ENCODE data around the gene SLC30A10.

The SLC30A10 gene

GRCh38 chr1:219927956-219928790 lies at the start of gene SLC30A10:
Gene SLC30A10 (minus strand): TSS chr1:219928557. CDS start chr1:219928440, 117 bp downstream.
- no peak for TF ChIP-seq CTCF (IDR thresholded peaks at IDR 0.05)
- intact Hi-C loops (cut with DNase I; ENCODE audit: low total_unique reads): no loop called here
- Histone ChIP-seq H3K9me3 (no peaks in the 10 kb centered on the region), H3K4me3 (peak within 1 kb of the TSS; percentile 25 to 46), H3K27me3 (peaks cover 0 to 28% of the 10 kb centered on the region in 2 donors), H3K36me3 (no peaks in the 10 kb centered on the region), H3K27ac (no peak within 1 kb of the TSS), H3K4me1 (peaks cover 0 to 12% (median 12%) of the 10 kb centered on the region in 4 donors)
- DNase-seq: no peak

- H3K9me3 ChIP-seq: no peaks in the 10 kb centered on the region
- H3K36me3 ChIP-seq: peaks cover 62 to 84% (median 65%) of the 10 kb centered on the region in 3 donors
- intact Hi-C loops (cut with DNase I; ENCODE audit: low total_unique reads): no loop called here
- no peak overlapping the region for H3K4me3 ChIP-seq
- no peak for DNase-seq
- H3K27ac ChIP-seq: no peak overlapping the region
- no peaks in the 10 kb centered on the region for H3K27me3 ChIP-seq
- H3K4me1 ChIP-seq: no peaks in the 10 kb centered on the region
- TF ChIP-seq CTCF (IDR thresholded peaks at IDR 0.05): no peak
Observed at GRCh38 chr1:219973213-219973612, 44.9 kb upstream of the SLC30A10 start.

DNA sequence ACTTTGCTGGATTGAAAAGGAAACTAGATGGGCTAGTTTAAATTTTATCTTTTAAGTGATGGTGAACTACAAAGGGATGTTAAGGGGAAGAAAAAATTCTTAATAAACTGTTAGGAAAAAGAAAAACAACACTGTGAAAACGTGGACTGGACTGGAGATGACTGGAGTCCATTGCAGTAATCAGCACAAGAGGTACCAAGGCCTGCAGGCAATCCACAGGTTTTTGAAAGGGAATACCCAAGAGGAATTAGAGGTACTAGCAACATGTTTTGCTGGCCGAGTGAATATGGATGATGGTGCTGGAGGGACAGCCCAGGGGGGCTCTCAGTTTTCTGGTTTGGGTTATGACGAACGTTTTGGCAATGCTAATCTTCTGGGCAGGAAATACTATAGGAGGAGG lies 39.0 kb upstream of the SLC30A10 start:
- no peak overlapping the region for H3K27ac ChIP-seq
- no peaks in the 10 kb centered on the region for H3K4me1 ChIP-seq
- no peak for DNase-seq
- H3K4me3 ChIP-seq: no peak overlapping the region
- H3K36me3 ChIP-seq: peaks cover 38 to 48% (median 47%) of the 10 kb centered on the region in 3 donors
- no peak for TF ChIP-seq CTCF (IDR thresholded peaks at IDR 0.05)
- intact Hi-C loops (cut with DNase I; ENCODE audit: low total_unique reads): no loop called here
- H3K9me3 ChIP-seq: no peaks in the 10 kb centered on the region
- no peaks in the 10 kb centered on the region for H3K27me3 ChIP-seq

DNA sequence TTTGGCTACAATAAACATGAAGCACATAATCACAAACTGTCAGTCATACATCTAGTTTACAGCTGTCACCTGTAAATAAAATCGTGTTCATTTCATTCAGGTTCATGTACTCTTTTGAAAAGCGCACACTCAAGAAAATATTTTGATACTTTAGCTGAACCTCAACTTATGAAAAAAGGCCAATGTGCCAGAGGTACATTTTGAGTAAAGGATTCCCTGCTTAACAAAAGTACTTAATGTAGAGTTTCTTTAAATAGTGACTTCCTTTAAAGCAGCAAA lies 37.7 kb upstream of the SLC30A10 start:
- intact Hi-C loops (cut with DNase I; ENCODE audit: low total_unique reads): no loop called here
- no peaks in the 10 kb centered on the region for H3K4me1 ChIP-seq
- H3K27ac ChIP-seq: no peak overlapping the region

GRCh38 chr1:219965285-219966070 lies 37.1 kb upstream of the SLC30A10 start:
- H3K36me3 ChIP-seq: peaks cover 29 to 33% (median 32%) of the 10 kb centered on the region in 3 donors
- no peaks in the 10 kb centered on the region for H3K27me3 ChIP-seq
- H3K9me3 ChIP-seq: no peaks in the 10 kb centered on the region
- TF ChIP-seq CTCF (IDR thresholded peaks at IDR 0.05): no peak
- no peak for DNase-seq
- intact Hi-C loops (cut with DNase I; ENCODE audit: low total_unique reads): no loop called here
- H3K4me1 ChIP-seq: no peaks in the 10 kb centered on the region
- no peak overlapping the region for H3K4me3 ChIP-seq
- H3K27ac ChIP-seq: no peak overlapping the region

More for the DNA sequence above, 37.7 kb upstream of the SLC30A10 start:
- H3K9me3 ChIP-seq: no peaks in the 10 kb centered on the region
- no peaks in the 10 kb centered on the region for H3K27me3 ChIP-seq
- no peak overlapping the region for H3K4me3 ChIP-seq
- no peak for TF ChIP-seq CTCF (IDR thresholded peaks at IDR 0.05)
- peaks cover 33 to 36% (median 35%) of the 10 kb centered on the region in 3 donors for H3K36me3 ChIP-seq
- DNase-seq: no peak
